Subcutaneous adipose tissue (tissue), 4 donors: Measurements from ENCODE around the gene TSPAN32. TPM values are rescaled to one million over a fixed set of nuclear protein-coding genes. Genes with fewer than 3 reads are reported as not detected.

Experiments
- total RNA-seq, 4 donors: library from RNA; depleted of rRNA; stranded (reverse); fragments of >200 nt; gene quantifications; one replicate each; pipeline ENCODE4 v1.1.0, GENCODE V29; 2016
- TF ChIP-seq, protein P1 (sequence below): fragments of 450-650 bp; IDR thresholded peaks from one replicate; pipeline ENCODE4 v1.5.1; 2016; ENCODE audit warnings: low read depth, mild to moderate bottlenecking, control low read depth, antibody characterized with exemption, moderate library complexity

TSPAN32 gene
- total RNA-seq, 4 donors from 2014 or later = 2.1 to 2.6 (median 2.5) TPM; not detected in 1

DNA sequence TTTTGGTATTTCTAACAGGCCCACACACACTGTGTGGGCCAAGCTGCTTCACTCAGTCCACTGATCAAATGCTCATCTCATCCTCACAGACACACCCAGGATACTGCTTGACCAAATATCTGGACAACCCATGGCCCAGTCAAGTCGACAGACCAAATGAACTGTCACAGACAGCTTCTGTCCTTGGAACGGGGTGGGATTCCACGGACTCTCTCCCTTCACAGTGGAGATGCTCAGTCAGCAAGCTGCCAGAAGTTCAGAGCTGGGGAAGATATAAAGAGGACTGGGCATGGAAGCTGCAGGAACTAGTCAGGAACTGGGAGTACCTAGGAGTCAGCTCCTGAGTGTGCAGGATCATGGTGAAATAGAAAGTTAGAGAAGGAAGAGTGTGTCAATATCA is 40.7 kb downstream of the TSPAN32 start:
- TF ChIP-seq, protein P1, sequence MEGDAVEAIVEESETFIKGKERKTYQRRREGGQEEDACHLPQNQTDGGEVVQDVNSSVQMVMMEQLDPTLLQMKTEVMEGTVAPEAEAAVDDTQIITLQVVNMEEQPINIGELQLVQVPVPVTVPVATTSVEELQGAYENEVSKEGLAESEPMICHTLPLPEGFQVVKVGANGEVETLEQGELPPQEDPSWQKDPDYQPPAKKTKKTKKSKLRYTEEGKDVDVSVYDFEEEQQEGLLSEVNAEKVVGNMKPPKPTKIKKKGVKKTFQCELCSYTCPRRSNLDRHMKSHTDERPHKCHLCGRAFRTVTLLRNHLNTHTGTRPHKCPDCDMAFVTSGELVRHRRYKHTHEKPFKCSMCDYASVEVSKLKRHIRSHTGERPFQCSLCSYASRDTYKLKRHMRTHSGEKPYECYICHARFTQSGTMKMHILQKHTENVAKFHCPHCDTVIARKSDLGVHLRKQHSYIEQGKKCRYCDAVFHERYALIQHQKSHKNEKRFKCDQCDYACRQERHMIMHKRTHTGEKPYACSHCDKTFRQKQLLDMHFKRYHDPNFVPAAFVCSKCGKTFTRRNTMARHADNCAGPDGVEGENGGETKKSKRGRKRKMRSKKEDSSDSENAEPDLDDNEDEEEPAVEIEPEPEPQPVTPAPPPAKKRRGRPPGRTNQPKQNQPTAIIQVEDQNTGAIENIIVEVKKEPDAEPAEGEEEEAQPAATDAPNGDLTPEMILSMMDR = no peak

DNA sequence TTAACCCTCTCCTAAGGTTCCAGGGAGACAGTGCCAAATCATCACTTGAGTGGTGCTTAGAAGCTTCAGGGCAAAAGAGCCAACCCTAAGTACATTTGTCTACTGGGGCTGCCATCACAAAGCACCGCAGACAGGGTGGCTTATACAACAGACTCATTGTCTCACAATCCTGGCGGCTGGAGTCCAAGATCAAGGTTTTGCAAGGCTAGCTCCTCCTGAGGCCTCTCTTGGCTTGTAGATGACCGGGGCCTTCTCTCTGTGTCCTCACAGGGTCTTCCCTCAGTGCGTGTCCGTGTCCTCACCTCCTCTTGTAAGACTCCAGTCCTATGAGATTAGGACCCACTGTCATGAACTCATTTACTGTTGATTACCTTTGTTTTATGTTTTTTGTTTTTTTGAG is 41.2 kb downstream of the TSPAN32 start:
- TF ChIP-seq, protein P1 = no peak

DNA sequence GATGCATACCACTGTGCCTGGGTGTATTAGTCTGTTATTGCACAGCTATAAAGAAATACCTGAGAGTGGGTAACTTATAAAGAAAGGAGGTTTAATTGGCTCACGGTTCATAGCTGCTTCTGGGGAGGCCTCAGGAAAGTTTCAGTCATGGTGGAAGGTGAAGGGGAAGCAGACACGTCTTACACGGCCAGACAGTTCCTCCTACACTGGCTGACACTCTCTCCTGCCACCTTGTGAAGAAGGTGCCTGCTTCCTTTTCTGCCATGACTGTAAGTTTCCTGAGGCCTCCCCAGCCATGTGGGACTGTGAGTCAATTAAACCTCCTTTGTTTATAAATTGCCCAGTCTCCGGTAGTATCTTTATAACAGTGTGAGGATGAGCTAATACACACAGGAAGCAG is 41.7 kb downstream of the TSPAN32 start:
- TF ChIP-seq, protein P1 = no peak

DNA sequence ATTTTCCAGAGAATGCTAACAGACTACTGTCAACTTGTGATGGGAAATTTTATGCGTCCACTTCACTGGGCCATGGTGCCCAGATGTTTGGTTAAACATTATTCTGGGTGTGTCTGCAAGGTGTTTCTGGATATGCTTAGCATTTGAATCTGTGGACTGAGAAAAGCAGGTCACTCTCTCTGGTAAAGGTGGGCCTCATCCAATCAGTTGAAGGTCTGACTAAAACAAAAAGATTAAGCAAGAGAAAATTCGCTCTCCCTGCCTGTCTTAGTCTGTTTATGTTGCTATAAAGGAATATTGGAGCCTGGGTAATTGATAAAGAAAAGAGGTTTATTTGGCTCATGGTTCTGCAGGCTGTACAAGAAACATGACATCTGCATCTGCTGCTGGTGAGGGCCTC is 43.2 kb downstream of the TSPAN32 start:
- TF ChIP-seq, protein P1 = no peak

DNA sequence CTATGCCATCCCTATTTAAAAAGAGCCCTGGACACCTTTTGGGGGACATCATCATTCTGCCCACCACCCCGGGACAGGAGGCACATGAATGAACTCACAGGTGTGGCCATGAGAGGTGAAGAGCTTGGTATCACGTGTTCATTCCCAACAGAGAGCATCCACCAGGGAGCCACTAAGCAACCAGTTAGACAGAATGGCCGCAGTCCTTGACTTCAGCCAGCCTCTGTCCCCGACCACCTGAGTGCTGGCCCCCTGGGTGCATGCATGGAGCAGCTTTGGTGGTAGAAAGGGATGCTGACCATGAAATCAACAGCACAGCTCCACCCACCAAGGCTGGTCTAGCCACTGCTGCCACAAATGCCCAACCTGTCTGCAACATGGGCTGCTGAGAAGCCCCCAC is 44.2 kb downstream of the TSPAN32 start:
- TF ChIP-seq, protein P1 = no peak

DNA sequence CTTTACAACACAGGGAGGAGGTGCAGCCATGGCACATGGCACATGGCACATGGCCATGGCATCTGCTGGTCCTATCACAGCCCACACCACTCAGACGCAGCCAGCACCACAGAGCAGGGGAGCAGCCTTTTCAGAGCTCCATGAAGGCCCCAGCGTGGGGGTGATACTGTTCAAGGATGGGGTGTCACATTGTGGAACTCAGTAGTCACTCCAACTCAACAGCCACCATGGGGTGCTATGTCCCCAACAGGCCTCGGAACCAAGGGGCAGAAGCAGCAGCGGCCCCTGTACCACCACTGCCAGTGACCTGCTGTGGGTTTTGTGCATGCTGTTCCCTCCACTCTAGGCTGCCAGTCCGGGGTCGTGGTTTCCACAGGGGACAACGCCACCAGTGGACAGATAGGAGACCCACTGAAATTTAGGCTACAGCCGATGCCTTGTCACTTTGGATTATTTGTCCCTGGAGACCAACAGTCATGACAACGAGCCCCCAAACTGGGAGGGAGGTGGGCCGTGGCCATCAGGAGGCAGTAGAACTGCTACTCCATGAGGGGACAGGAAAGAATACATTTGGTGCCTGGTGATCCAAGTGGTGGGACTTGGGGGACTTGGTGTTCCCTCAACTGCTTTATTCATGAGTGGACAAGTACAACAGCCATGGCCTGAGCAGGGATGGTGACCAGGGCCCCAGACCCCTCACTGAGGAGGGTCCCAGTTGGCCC is 44.9 kb downstream of the TSPAN32 start:
- TF ChIP-seq, protein P1 = no peak

DNA sequence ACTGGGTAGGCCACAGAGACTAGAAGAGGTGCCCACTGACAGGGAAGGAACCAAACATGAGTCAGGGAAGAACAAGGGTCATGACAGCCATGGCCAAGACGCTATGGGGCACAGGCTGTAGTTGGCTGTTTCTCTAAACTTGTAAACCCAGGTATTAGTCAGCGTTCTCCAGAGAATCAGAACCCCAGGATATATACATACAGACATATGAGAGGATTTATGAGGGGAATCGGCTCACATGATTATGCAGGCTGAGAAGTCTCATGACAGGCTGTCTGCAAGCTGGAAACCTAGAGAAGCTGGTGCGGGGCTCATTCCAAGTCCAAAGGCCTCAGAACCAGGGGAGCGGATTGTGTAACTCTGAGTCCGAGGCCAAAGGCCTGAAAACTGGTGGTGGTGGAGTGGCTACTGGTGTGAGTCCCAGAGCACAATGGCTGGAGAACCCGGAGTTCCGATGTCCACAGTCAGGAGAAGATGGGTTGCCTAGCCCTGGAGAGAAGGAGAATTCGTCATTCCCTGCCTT is 45.6 kb downstream of the TSPAN32 start:
- TF ChIP-seq, protein P1 = no peak
